ENCODE measurements around the gene AGMO. TPM values are rescaled to one million over a fixed set of nuclear protein-coding genes. Genes with fewer than 3 reads are reported as not detected.

AGMO gene
- polyA plus RNA-seq, 1 donor: 12.7 TPM

- no peak overlapping the region for H3K27ac ChIP-seq (ENCODE audit: low read length)
- no peaks in the 10 kb centered on the region for H3K4me1 ChIP-seq (ENCODE audit: control insufficient read depth, insufficient read depth, low read length)
- 46% methylated on average over 2 of the region's 2 CpGs for WGBS (ENCODE audit: insufficient coverage, low lambda C conversion rate)
- H3K9me3 ChIP-seq (ENCODE audit: control insufficient read depth, low read depth, low read length): no peaks in the 10 kb centered on the region
- no peaks in the 10 kb centered on the region for H3K36me3 ChIP-seq (ENCODE audit: control insufficient read depth, insufficient read depth, low read length)
- H3K4me3 ChIP-seq (ENCODE audit: low read length): no peak overlapping the region
- no peak for DNase-seq
- H3K27me3 ChIP-seq (ENCODE audit: control insufficient read depth, insufficient read depth, low read length): no peaks in the 10 kb centered on the region
These were observed 73.4 kb downstream of the AGMO start for GRCh38 chr7:15488401-15488800.

GRCh38 chr7:15487896-15488295 is 73.9 kb downstream of the AGMO start:
- WGBS (ENCODE audit: insufficient coverage, low lambda C conversion rate): 75% methylated on average over 1 of the region's 1 CpG
- DNase-seq: no peak
- no peaks in the 10 kb centered on the region for H3K9me3 ChIP-seq (ENCODE audit: control insufficient read depth, low read depth, low read length)
- no peaks in the 10 kb centered on the region for H3K4me1 ChIP-seq (ENCODE audit: control insufficient read depth, insufficient read depth, low read length)
- H3K36me3 ChIP-seq (ENCODE audit: control insufficient read depth, insufficient read depth, low read length): no peaks in the 10 kb centered on the region
- no peak overlapping the region for H3K27ac ChIP-seq (ENCODE audit: low read length)
- no peaks in the 10 kb centered on the region for H3K27me3 ChIP-seq (ENCODE audit: control insufficient read depth, insufficient read depth, low read length)
- no peak overlapping the region for H3K4me3 ChIP-seq (ENCODE audit: low read length)

GRCh38 chr7:15485998-15486397 is 75.8 kb downstream of the AGMO start:
- DNase-seq: no peak
- Histone ChIP-seq H3K4me3 (ENCODE audit: low read length) (no peak overlapping the region), H3K27me3 (ENCODE audit: control insufficient read depth, insufficient read depth, low read length) (no peaks in the 10 kb centered on the region), H3K4me1 (ENCODE audit: control insufficient read depth, insufficient read depth, low read length) (no peaks in the 10 kb centered on the region), H3K36me3 (ENCODE audit: control insufficient read depth, insufficient read depth, low read length) (no peaks in the 10 kb centered on the region), H3K9me3 (ENCODE audit: control insufficient read depth, low read depth, low read length) (no peaks in the 10 kb centered on the region), H3K27ac (ENCODE audit: low read length) (no peak overlapping the region)
- 80% methylated on average over 1 of the region's 5 CpGs for WGBS (ENCODE audit: insufficient coverage, low lambda C conversion rate)

- Histone ChIP-seq H3K36me3 (ENCODE audit: control insufficient read depth, insufficient read depth, low read length) (no peaks in the 10 kb centered on the region), H3K9me3 (ENCODE audit: control insufficient read depth, low read depth, low read length) (no peaks in the 10 kb centered on the region), H3K27ac (ENCODE audit: low read length) (no peak overlapping the region), H3K27me3 (ENCODE audit: control insufficient read depth, insufficient read depth, low read length) (no peaks in the 10 kb centered on the region), H3K4me3 (ENCODE audit: low read length) (no peak overlapping the region), H3K4me1 (ENCODE audit: control insufficient read depth, insufficient read depth, low read length) (no peaks in the 10 kb centered on the region)
- no peak for DNase-seq
- WGBS (ENCODE audit: insufficient coverage, low lambda C conversion rate): 52% methylated on average over 3 of the region's 5 CpGs
These were observed 76.4 kb downstream of the AGMO start for GRCh38 chr7:15485431-15485830.

GRCh38 chr7:15481132-15481531 is 80.7 kb downstream of the AGMO start:
- H3K27ac ChIP-seq (ENCODE audit: low read length): no peak overlapping the region
- 60% methylated on average over 1 of the region's 2 CpGs for WGBS (ENCODE audit: insufficient coverage, low lambda C conversion rate)
- H3K4me3 ChIP-seq (ENCODE audit: low read length): no peak overlapping the region
- no peaks in the 10 kb centered on the region for H3K36me3 ChIP-seq (ENCODE audit: control insufficient read depth, insufficient read depth, low read length)
- H3K4me1 ChIP-seq (ENCODE audit: control insufficient read depth, insufficient read depth, low read length): no peaks in the 10 kb centered on the region
- no peaks in the 10 kb centered on the region for H3K9me3 ChIP-seq (ENCODE audit: control insufficient read depth, low read depth, low read length)
- no peak for DNase-seq
- no peaks in the 10 kb centered on the region for H3K27me3 ChIP-seq (ENCODE audit: control insufficient read depth, insufficient read depth, low read length)

- WGBS (ENCODE audit: insufficient coverage, low lambda C conversion rate): 83% methylated on average over 1 of the region's 4 CpGs
- no peak for DNase-seq
- Histone ChIP-seq H3K4me1 (ENCODE audit: control insufficient read depth, insufficient read depth, low read length) (no peaks in the 10 kb centered on the region), H3K9me3 (ENCODE audit: control insufficient read depth, low read depth, low read length) (no peaks in the 10 kb centered on the region), H3K36me3 (ENCODE audit: control insufficient read depth, insufficient read depth, low read length) (no peaks in the 10 kb centered on the region), H3K27ac (ENCODE audit: low read length) (no peak overlapping the region), H3K27me3 (ENCODE audit: control insufficient read depth, insufficient read depth, low read length) (no peaks in the 10 kb centered on the region), H3K4me3 (ENCODE audit: low read length) (no peak overlapping the region)
These were observed 83.4 kb downstream of the AGMO start for GRCh38 chr7:15478401-15478800.

- H3K36me3 ChIP-seq (ENCODE audit: control insufficient read depth, insufficient read depth, low read length): no peaks in the 10 kb centered on the region
- H3K4me3 ChIP-seq (ENCODE audit: low read length): no peak overlapping the region
- H3K9me3 ChIP-seq (ENCODE audit: control insufficient read depth, low read depth, low read length): no peaks in the 10 kb centered on the region
- no peak overlapping the region for H3K27ac ChIP-seq (ENCODE audit: low read length)
- no peaks in the 10 kb centered on the region for H3K27me3 ChIP-seq (ENCODE audit: control insufficient read depth, insufficient read depth, low read length)
- no peaks in the 10 kb centered on the region for H3K4me1 ChIP-seq (ENCODE audit: control insufficient read depth, insufficient read depth, low read length)
- no peak for DNase-seq
- 80% methylated on average over 1 of the region's 3 CpGs for WGBS (ENCODE audit: insufficient coverage, low lambda C conversion rate)
These were observed 85.3 kb downstream of the AGMO start for GRCh38 chr7:15476531-15476918.

- Histone ChIP-seq H3K27ac (ENCODE audit: low read length) (no peak overlapping the region), H3K27me3 (ENCODE audit: control insufficient read depth, insufficient read depth, low read length) (no peaks in the 10 kb centered on the region), H3K4me3 (ENCODE audit: low read length) (no peak overlapping the region), H3K4me1 (ENCODE audit: control insufficient read depth, insufficient read depth, low read length) (no peaks in the 10 kb centered on the region), H3K36me3 (ENCODE audit: control insufficient read depth, insufficient read depth, low read length) (no peaks in the 10 kb centered on the region), H3K9me3 (ENCODE audit: control insufficient read depth, low read depth, low read length) (no peaks in the 10 kb centered on the region)
- 89% methylated on average over 7 of the region's 7 CpGs for WGBS (ENCODE audit: insufficient coverage, low lambda C conversion rate)
- peak in 1 of 2 donors; percentile 21 for DNase-seq
These were observed 85.8 kb downstream of the AGMO start for GRCh38 chr7:15475808-15476530.

GRCh38 chr7:15471669-15471950 is 90.2 kb downstream of the AGMO start:
- Histone ChIP-seq H3K36me3 (ENCODE audit: control insufficient read depth, insufficient read depth, low read length) (no peaks in the 10 kb centered on the region), H3K27ac (ENCODE audit: low read length) (no peak overlapping the region), H3K27me3 (ENCODE audit: control insufficient read depth, insufficient read depth, low read length) (no peaks in the 10 kb centered on the region), H3K9me3 (ENCODE audit: control insufficient read depth, low read depth, low read length) (no peaks in the 10 kb centered on the region), H3K4me3 (ENCODE audit: low read length) (no peak overlapping the region), H3K4me1 (ENCODE audit: control insufficient read depth, insufficient read depth, low read length) (no peaks in the 10 kb centered on the region)
- DNase-seq: no peak

GRCh38 chr7:15470825-15471668 is 90.8 kb downstream of the AGMO start:
- no peaks in the 10 kb centered on the region for H3K27me3 ChIP-seq (ENCODE audit: control insufficient read depth, insufficient read depth, low read length)
- no peak for DNase-seq
- no peaks in the 10 kb centered on the region for H3K9me3 ChIP-seq (ENCODE audit: control insufficient read depth, low read depth, low read length)
- no peak overlapping the region for H3K27ac ChIP-seq (ENCODE audit: low read length)
- no peaks in the 10 kb centered on the region for H3K4me1 ChIP-seq (ENCODE audit: control insufficient read depth, insufficient read depth, low read length)
- H3K4me3 ChIP-seq (ENCODE audit: low read length): no peak overlapping the region
- WGBS (ENCODE audit: insufficient coverage, low lambda C conversion rate): 100% methylated on average over 1 of the region's 1 CpG
- H3K36me3 ChIP-seq (ENCODE audit: control insufficient read depth, insufficient read depth, low read length): no peaks in the 10 kb centered on the region

GRCh38 chr7:15464667-15465121 is 97.1 kb downstream of the AGMO start:
- H3K4me1 ChIP-seq (ENCODE audit: control insufficient read depth, insufficient read depth, low read length): no peaks in the 10 kb centered on the region
- 80% methylated on average over 1 of the region's 3 CpGs for WGBS (ENCODE audit: insufficient coverage, low lambda C conversion rate)
- no peaks in the 10 kb centered on the region for H3K36me3 ChIP-seq (ENCODE audit: control insufficient read depth, insufficient read depth, low read length)
- H3K4me3 ChIP-seq (ENCODE audit: low read length): no peak overlapping the region
- H3K27me3 ChIP-seq (ENCODE audit: control insufficient read depth, insufficient read depth, low read length): no peaks in the 10 kb centered on the region
- peak in 1 of 2 donors; percentile 8 for DNase-seq
- H3K27ac ChIP-seq (ENCODE audit: low read length): no peak overlapping the region
- no peaks in the 10 kb centered on the region for H3K9me3 ChIP-seq (ENCODE audit: control insufficient read depth, low read depth, low read length)
